HFF-Myc (cell line): Measurements from ENCODE around the gene SLC36A3.

Source experiments
- DNase-seq: peaks from one replicate; pipeline ENCODE4 v3.0.0-alpha.2; 2011; ENCODE audit warnings: low read depth; ENCODE audit errors: extremely low read depth
- H3K4me3 ChIP-seq: replicated peaks from 2 replicates; pipeline ENCODE4 v1.5.1; 2011; ENCODE audit warnings: low read depth, mild to moderate bottlenecking, control low read depth, low read length
- TF ChIP-seq, protein P1 (sequence below): IDR thresholded peaks from 2 replicates; pipeline ENCODE4 v1.5.1; 2012; ENCODE audit warnings: mild to moderate bottlenecking, low read depth, low read length, control low read depth; ENCODE audit errors: missing control alignments

Gene SLC36A3

DNA sequence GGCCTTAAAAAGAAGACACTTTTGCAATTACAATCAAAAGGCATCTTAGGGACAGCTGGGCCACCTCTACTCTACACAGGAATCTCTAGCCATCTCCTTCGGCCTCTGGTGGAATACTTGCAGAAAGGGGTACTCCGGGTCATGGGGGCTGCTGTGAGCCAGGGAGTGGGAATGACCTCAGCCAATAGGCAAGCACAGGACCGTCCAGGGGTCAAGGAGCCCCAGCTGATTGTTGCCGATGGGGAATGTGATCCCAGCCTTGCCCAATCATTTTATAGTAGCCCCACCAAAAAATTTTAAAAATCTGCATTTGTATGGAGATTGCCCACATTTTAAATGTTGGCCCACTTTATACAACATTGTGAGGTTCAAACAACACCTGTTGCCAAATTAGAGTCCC lies 16.9 kb upstream of the SLC36A3 start:
- TF ChIP-seq, protein P1, sequence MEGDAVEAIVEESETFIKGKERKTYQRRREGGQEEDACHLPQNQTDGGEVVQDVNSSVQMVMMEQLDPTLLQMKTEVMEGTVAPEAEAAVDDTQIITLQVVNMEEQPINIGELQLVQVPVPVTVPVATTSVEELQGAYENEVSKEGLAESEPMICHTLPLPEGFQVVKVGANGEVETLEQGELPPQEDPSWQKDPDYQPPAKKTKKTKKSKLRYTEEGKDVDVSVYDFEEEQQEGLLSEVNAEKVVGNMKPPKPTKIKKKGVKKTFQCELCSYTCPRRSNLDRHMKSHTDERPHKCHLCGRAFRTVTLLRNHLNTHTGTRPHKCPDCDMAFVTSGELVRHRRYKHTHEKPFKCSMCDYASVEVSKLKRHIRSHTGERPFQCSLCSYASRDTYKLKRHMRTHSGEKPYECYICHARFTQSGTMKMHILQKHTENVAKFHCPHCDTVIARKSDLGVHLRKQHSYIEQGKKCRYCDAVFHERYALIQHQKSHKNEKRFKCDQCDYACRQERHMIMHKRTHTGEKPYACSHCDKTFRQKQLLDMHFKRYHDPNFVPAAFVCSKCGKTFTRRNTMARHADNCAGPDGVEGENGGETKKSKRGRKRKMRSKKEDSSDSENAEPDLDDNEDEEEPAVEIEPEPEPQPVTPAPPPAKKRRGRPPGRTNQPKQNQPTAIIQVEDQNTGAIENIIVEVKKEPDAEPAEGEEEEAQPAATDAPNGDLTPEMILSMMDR: no peak
- no peak for DNase-seq
- no peak overlapping the region for H3K4me3 ChIP-seq

DNA sequence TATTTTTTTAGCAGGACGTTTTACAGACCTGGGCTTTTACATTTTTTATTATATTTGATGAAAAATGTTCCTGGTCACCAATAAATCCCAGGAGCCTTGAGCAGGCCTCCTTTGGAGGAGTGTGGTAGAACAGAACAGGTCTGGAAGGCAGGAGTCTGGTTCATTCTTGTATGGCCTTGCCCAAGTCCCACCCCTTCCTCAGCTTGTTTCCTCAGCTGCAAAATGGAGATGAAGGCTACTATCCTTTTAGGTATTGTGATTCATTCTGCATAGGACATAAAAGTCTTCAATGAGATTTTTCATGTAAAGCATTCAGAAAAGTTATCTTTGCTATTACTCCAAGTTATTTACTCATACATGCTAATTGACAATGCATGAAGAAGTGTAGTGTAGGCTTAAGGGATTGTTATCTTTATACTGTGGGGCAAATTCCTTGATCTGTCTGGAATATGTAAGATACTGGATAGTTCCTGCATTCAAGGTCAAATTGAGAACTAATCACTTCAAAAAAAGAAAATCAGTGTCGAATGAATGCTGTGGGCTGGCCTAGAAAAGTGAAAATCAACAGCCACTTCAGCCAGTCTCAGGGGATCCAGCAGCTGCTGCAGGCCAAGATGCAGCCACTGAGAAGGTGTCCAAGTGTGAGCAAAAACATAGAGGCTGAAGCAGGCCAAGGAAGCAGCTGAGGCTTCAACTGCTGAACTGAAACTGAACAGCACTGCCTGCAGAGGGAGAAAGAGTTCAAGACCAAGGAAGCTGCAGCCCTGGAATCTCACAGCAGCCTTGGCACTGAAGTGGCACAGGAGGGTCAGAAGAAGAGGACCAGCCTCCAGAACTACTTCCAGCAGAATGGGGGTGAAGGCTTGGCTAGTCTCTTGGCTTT lies 15.5 kb upstream of the SLC36A3 start:
- DNase-seq: no peak
- TF ChIP-seq, protein P1: no peak
- H3K4me3 ChIP-seq: no peak overlapping the region

DNA sequence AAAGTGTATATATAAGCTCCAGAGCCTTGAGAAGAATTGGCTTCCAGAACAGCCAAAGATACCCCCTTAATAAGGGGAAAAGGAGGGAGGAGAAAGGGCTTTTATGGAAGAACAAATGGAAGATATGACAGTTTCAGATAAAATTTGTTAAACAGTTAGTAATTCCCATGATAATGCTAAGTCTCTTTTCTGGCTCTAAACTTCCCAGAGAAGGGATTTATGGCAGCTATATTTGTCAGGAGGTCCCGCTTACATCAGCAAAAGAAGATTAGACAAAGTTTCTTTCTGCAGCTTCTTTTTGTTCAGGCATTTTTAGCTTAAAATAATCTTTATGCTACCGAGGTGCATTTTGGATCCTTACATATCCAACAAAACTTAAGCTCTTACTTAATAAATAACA lies 14.3 kb upstream of the SLC36A3 start:
- H3K4me3 ChIP-seq: no peak overlapping the region
- DNase-seq: no peak
- TF ChIP-seq, protein P1: no peak

DNA sequence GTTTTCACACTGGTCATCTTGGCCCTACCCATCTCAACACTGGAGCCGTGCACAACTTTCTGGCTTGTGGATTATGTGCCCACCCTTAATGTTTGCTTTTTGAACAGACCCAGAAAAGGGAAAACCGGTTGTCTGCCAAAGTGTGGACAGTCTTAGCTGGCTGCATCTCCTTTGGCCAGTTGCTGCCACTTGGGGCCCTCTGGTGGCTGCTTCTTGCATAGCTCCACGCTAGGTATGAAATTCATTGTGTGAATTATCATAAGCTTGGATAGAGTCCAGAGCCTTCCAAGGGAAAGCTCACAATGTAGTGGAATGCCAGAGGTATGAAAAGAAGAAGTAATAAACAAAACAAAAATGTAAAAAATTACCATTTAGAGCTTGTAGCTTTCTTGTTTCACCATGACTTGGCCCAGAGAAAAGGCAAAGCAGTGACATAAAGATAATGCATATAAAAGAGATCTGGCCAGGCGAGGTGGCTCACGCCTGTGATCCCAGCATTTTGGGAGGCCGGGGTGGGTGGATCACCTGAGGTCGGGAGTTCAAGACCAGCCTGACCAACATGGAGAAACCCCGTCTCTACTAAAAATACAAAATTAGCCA lies 12.5 kb upstream of the SLC36A3 start:
- H3K4me3 ChIP-seq: no peak overlapping the region
- TF ChIP-seq, protein P1: peak; percentile 94
- peak; percentile 20 for DNase-seq

DNA sequence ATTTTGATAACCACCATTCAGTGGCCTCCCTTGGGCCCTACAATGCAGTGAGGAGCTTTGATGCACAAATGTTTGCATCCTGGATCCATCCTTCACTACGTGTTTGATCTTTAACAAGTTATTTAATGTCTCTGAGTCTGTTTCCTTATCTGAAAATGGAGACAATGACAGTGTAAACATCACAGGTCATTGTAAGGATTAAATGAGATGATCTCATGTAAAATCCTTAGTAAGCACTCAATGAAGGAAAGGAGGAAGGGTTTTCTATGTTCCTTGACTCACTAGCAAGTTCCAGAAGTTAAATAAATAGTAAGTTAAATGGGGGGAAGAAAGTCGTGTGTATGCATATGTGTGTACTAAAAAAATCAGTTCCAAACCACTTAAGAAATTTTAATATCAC lies 9.8 kb upstream of the SLC36A3 start:
- TF ChIP-seq, protein P1: no peak
- H3K4me3 ChIP-seq: no peak overlapping the region
- DNase-seq: no peak

DNA sequence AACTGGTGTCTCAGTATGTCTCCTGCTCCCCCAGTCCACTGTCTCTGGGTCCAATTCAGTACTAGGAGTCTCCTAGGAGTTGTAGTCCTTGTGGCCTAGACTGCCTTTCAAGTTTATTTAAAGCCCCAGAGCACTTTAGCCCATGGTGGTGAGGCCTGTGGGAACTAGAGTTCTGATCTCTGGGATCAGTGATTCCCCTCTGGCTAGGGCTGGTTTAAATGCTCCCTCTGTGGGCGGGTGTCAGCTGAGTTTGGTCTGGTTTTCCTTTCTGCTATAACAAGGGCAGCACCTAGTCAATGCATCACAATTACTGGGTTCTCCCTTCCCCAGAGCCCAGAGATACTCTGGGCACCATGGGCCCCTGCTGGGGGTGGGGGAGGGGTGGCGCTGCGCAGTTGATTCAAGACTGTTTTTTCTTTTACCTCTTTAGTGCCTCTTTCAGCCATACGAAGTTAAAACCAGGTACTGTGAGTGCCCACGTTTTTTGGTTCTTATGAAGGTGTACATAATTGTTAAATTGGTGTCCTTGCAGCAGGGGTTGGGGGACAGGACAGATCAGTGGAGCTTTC lies 9.3 kb upstream of the SLC36A3 start:
- no peak for DNase-seq
- TF ChIP-seq, protein P1: no peak
- H3K4me3 ChIP-seq: no peak overlapping the region
